ENCODE results near the gene OGDHL.
"Not testable (repeated sequence)": the region's sequence is repeated elsewhere in the genome, so short reads cannot be mapped to it uniquely, and the experiment has no call there.

The OGDHL gene

GRCh38 chr10:49738616-49739360 lies 23.3 kb downstream of the OGDHL start:
- DNase-seq (ENCODE audit: low spot score) = no peak

GRCh38 chr10:49737474-49738201 lies 24.5 kb downstream of the OGDHL start:
- DNase-seq (ENCODE audit: low spot score) = no peak

- DNase-seq (ENCODE audit: low spot score) = no peak
Measured at GRCh38 chr10:49736564-49737113, 25.5 kb downstream of the OGDHL start.

GRCh38 chr10:49735848-49736563 lies 26.1 kb downstream of the OGDHL start:
- no peak for DNase-seq (ENCODE audit: low spot score)

- no peak for DNase-seq (ENCODE audit: low spot score)
Measured at GRCh38 chr10:49735161-49735560, 27.0 kb downstream of the OGDHL start.

- no peak for DNase-seq (ENCODE audit: low spot score)
Measured at GRCh38 chr10:49734676-49735075, 27.4 kb downstream of the OGDHL start.

- no peak for DNase-seq (ENCODE audit: low spot score)
Measured at GRCh38 chr10:49733866-49734265, 28.3 kb downstream of the OGDHL start.

GRCh38 chr10:49726593-49726992 lies 35.5 kb downstream of the OGDHL start:
- DNase-seq (ENCODE audit: low spot score) = no peak

- not testable (repeated sequence) for DNase-seq (ENCODE audit: low spot score)
Measured at GRCh38 chr10:49715157-49715556, 47.0 kb downstream of the OGDHL start.

GRCh38 chr10:49713266-49713665 lies 48.9 kb downstream of the OGDHL start:
- DNase-seq (ENCODE audit: low spot score) = no peak

- no peak for DNase-seq (ENCODE audit: low spot score)
Measured at GRCh38 chr10:49711481-49711880, 50.6 kb downstream of the OGDHL start.

- no peak for DNase-seq (ENCODE audit: low spot score)
Measured at GRCh38 chr10:49710966-49711365, 51.2 kb downstream of the OGDHL start.

GRCh38 chr10:49709934-49710333 lies 52.2 kb downstream of the OGDHL start:
- DNase-seq (ENCODE audit: low spot score) = no peak

GRCh38 chr10:49707585-49707984 lies 54.5 kb downstream of the OGDHL start:
- DNase-seq (ENCODE audit: low spot score) = no peak

- no peak for DNase-seq (ENCODE audit: low spot score)
Measured at GRCh38 chr10:49700997-49701396, 61.1 kb downstream of the OGDHL start.

GRCh38 chr10:49700211-49700610 lies 61.9 kb downstream of the OGDHL start:
- no peak for DNase-seq (ENCODE audit: low spot score)

- no peak for DNase-seq (ENCODE audit: low spot score)
Measured at GRCh38 chr10:49698679-49699078, 63.4 kb downstream of the OGDHL start.

GRCh38 chr10:49696311-49696710 lies 65.8 kb downstream of the OGDHL start:
- DNase-seq (ENCODE audit: low spot score) = no peak

- no peak for DNase-seq (ENCODE audit: low spot score)
Measured at GRCh38 chr10:49694466-49694865, 67.7 kb downstream of the OGDHL start.

GRCh38 chr10:49691588-49691987 lies 70.5 kb downstream of the OGDHL start:
- DNase-seq (ENCODE audit: low spot score) = no peak

GRCh38 chr10:49690698-49691356 lies 71.3 kb downstream of the OGDHL start:
- DNase-seq (ENCODE audit: low spot score) = no peak

- no peak for DNase-seq (ENCODE audit: low spot score)
Measured at GRCh38 chr10:49689882-49690510, 72.1 kb downstream of the OGDHL start.
